ENCODE data around the gene SEMA6B. TPM values are rescaled to one million over a fixed set of nuclear protein-coding genes. Genes with fewer than 3 reads are reported as not detected.

SEMA6B gene
- total and polyA plus RNA-seq, 2 of the 4 experiments (the other 2 are of a cell fraction) = 0.18 to 0.72 TPM

- Histone ChIP-seq H4K5ac (ENCODE audit: low read depth, low read length) (no peak overlapping the region), H3K18ac (ENCODE audit: low read depth, low read length) (no peak overlapping the region), H2BK120ac (ENCODE audit: low read depth, low read length) (no peak overlapping the region), H3K56ac (ENCODE audit: extremely low read depth, insufficient read depth, low read length) (no peak overlapping the region), H2AFZ (replicated peaks; ENCODE audit: low read length, poor library complexity) (no peak overlapping the region), H3K14ac (replicated peaks; ENCODE audit: low read depth, low read length) (no peak overlapping the region), H3K4me1 (ENCODE audit: control insufficient read depth, insufficient read depth, low read length) (peaks cover 9% of the 10 kb centered on the region), H3K4me2 (ENCODE audit: low read depth, low read length) (no peak overlapping the region), H3K9ac (ENCODE audit: low read depth, low read length) (no peak overlapping the region), H2AK5ac (ENCODE audit: low read depth, low read length) (no peak overlapping the region), H3K79me1 (ENCODE audit: low read depth in 1 of 2, low read length in 2 of 2) (no peaks in the 10 kb centered on the region), H3K4me3 (ENCODE audit: insufficient read depth, low read depth, low read length) (no peak overlapping the region), H3K36me3 (ENCODE audit: control insufficient read depth, insufficient read depth, low read length) (no peaks in the 10 kb centered on the region), H4K20me1 (ENCODE audit: insufficient read depth, low read length) (no peaks in the 10 kb centered on the region), H2BK15ac (ENCODE audit: low read depth, low read length) (no peak overlapping the region), H3K23ac (ENCODE audit: low read depth, low read length) (no peak overlapping the region), H2BK5ac (ENCODE audit: low read depth, low read length, poor library complexity, severe bottlenecking) (no peak overlapping the region), H3K9me3 (ENCODE audit: control insufficient read depth, insufficient read depth, low read length) (no peaks in the 10 kb centered on the region), H3K27ac (ENCODE audit: insufficient read depth, low read length) (no peak overlapping the region), H3K9me1 (ENCODE audit: insufficient read depth, low read length) (no peaks in the 10 kb centered on the region), H2BK20ac (ENCODE audit: low read depth, low read length) (no peak overlapping the region), H2AK9ac (replicated peaks; ENCODE audit: low read depth, low read length, poor library complexity) (no peak overlapping the region), H4K91ac (ENCODE audit: insufficient read depth, low read depth, low read length) (no peak overlapping the region), H4K8ac (ENCODE audit: low read depth in 2 of 2, low read length in 2 of 2) (no peak overlapping the region), H3K27me3 (ENCODE audit: control insufficient read depth, insufficient read depth, low read length) (peaks cover 12% of the 10 kb centered on the region), H3K4ac (ENCODE audit: low read depth, low read length) (no peak overlapping the region)
- intact Hi-C loops (cut with micrococcal nuclease) = loop anchor here (1.0 kb wide), 1 partner anchor 11 kb away; no protein-coding TSS in a partner anchor
- ChIA-PET CTCF (no interaction called here), POLR2A (ENCODE audit: unreplicated experiment) (no interaction called here)
- in situ Hi-C loops (cut with MboI; ENCODE audit: low sequenced_read_pairs) = no loop called here
- TF ChIP-seq POLR2A (IDR thresholded peaks at IDR 0.05; ENCODE audit: low read depth, low read length) = no peak
- no peak for TF ChIP-seq RAD21 (IDR thresholded peaks at IDR 0.05; ENCODE audit: low read length)
- no peak for TF ChIP-seq RFX5 (IDR thresholded peaks at IDR 0.05; ENCODE audit: low read depth, low read length)
- no peak for TF ChIP-seq RCOR1 (IDR thresholded peaks at IDR 0.05; ENCODE audit: insufficient replicate concordance, low read length)
- TF ChIP-seq FOS (IDR thresholded peaks at IDR 0.05; ENCODE audit: low read depth, low read length) = no peak
- TF ChIP-seq SMC3 (IDR thresholded peaks at IDR 0.05; ENCODE audit: low read depth, low read length) = no peak
- no peak for TF ChIP-seq CEBPB (IDR thresholded peaks at IDR 0.05; ENCODE audit: low read depth, low read length)
- TF ChIP-seq MAZ (IDR thresholded peaks at IDR 0.05; ENCODE audit: borderline replicate concordance, low read depth, low read length) = no peak
- no peak for TF ChIP-seq CTCF (conservative IDR thresholded peaks at IDR 0.05; ENCODE audit: low read depth, low read length)
- no peak for TF ChIP-seq MXI1 (IDR thresholded peaks at IDR 0.05; ENCODE audit: borderline replicate concordance, low read depth, low read length)
- no peak for TF ChIP-seq NFE2L2 (IDR thresholded peaks at IDR 0.05; ENCODE audit: low read depth, low read length)
- TF ChIP-seq ELK1 (IDR thresholded peaks at IDR 0.05; ENCODE audit: borderline replicate concordance, low read depth, low read length) = no peak
- TF ChIP-seq CHD1 (IDR thresholded peaks at IDR 0.05; ENCODE audit: low read depth, low read length) = no peak
- TF ChIP-seq USF2 (IDR thresholded peaks at IDR 0.05; ENCODE audit: low read depth, low read length) = no peak
- no peak for TF ChIP-seq MAFK (IDR thresholded peaks at IDR 0.05; ENCODE audit: low read depth, low read length)
- TF ChIP-seq BHLHE40 (IDR thresholded peaks at IDR 0.05; ENCODE audit: low read depth, low read length) = no peak
- ATAC-seq (ENCODE audit: low read depth) (no peak), DNase-seq (no peak)
- WGBS, 2 experiments (ENCODE audit: extremely low coverage in 2 of 2, insufficient read length in 1 of 2) = 61% methylated on average over 10 of the region's 24 CpGs; no CpG with 5 or more reads in 1 of the 2 experiments
- BruUV-seq (replicated peaks) = no TSS peak
- dilution Hi-C loops (cut with HindIII; ENCODE audit: low sequenced_read_pairs, unreplicated experiment) = no loop called here
Measured at GRCh38 chr19:4517451-4518057, 41.9 kb downstream of the SEMA6B start.
